ENCODE data around the gene NTNG1. TPM values are rescaled to one million over a fixed set of nuclear protein-coding genes. Genes with fewer than 3 reads are reported as not detected.

Gene NTNG1
- polyA plus RNA-seq, 3 donors: 26.3 to 28.4 (median 26.5) TPM

- DNase-seq (ENCODE audit: extremely low read depth in 1 of 11, low read depth in 9 of 11, low spot score in 4 of 11): no peak
Measured at GRCh38 chr1:107510347-107510746, 369.5 kb downstream of the NTNG1 start.

- no peak for DNase-seq (ENCODE audit: extremely low read depth in 1 of 11, low read depth in 9 of 11, low spot score in 4 of 11)
Measured at GRCh38 chr1:107512836-107513235, 372.0 kb downstream of the NTNG1 start.

- no peak for DNase-seq (ENCODE audit: extremely low read depth in 1 of 11, low read depth in 9 of 11, low spot score in 4 of 11)
Measured at GRCh38 chr1:107514841-107515240, 374.0 kb downstream of the NTNG1 start.

- no peak for DNase-seq (ENCODE audit: extremely low read depth in 1 of 11, low read depth in 9 of 11, low spot score in 4 of 11)
Measured at GRCh38 chr1:107515702-107516101, 374.9 kb downstream of the NTNG1 start.

- no peak for DNase-seq (ENCODE audit: extremely low read depth in 1 of 11, low read depth in 9 of 11, low spot score in 4 of 11)
Measured at GRCh38 chr1:107523061-107523460, 382.2 kb downstream of the NTNG1 start.

- DNase-seq (ENCODE audit: extremely low read depth in 1 of 11, low read depth in 9 of 11, low spot score in 4 of 11): no peak
Measured at GRCh38 chr1:107523736-107524135, 382.9 kb downstream of the NTNG1 start.

- DNase-seq (ENCODE audit: extremely low read depth in 1 of 11, low read depth in 9 of 11, low spot score in 4 of 11): no peak
Measured at GRCh38 chr1:107524301-107524700, 383.5 kb downstream of the NTNG1 start.

- no peak for DNase-seq (ENCODE audit: extremely low read depth in 1 of 11, low read depth in 9 of 11, low spot score in 4 of 11)
Measured at GRCh38 chr1:107525145-107525544, 384.3 kb downstream of the NTNG1 start.

- no peak for DNase-seq (ENCODE audit: extremely low read depth in 1 of 11, low read depth in 9 of 11, low spot score in 4 of 11)
Measured at GRCh38 chr1:107525961-107526360, 385.1 kb downstream of the NTNG1 start.

- DNase-seq (ENCODE audit: extremely low read depth in 1 of 11, low read depth in 9 of 11, low spot score in 4 of 11): no peak
Measured at GRCh38 chr1:107526524-107527198, 385.8 kb downstream of the NTNG1 start.

GRCh38 chr1:107529511-107530149 is 388.8 kb downstream of the NTNG1 start:
- DNase-seq (ENCODE audit: extremely low read depth in 1 of 11, low read depth in 9 of 11, low spot score in 4 of 11): peak; percentile 15 to 47 (median 23)

GRCh38 chr1:107530543-107530942 is 389.7 kb downstream of the NTNG1 start:
- no peak for DNase-seq (ENCODE audit: extremely low read depth in 1 of 11, low read depth in 9 of 11, low spot score in 4 of 11)

GRCh38 chr1:107531065-107531908 is 390.4 kb downstream of the NTNG1 start:
- no peak for DNase-seq (ENCODE audit: extremely low read depth in 1 of 11, low read depth in 9 of 11, low spot score in 4 of 11)

GRCh38 chr1:107532318-107532717 is 391.5 kb downstream of the NTNG1 start:
- no peak for DNase-seq (ENCODE audit: extremely low read depth in 1 of 11, low read depth in 9 of 11, low spot score in 4 of 11)

Other genes with a start within 250 kb of the NTNG1 start
- 10 to 100 TPM; 38.9 to 44.6 (median 44.2) TPM for gene PRMT6, start 84.4 kb upstream of the NTNG1 start, polyA plus RNA-seq (ENCODE audit: insufficient read length in 3 of 3)

Data from renal cortex interstitium (tissue), 11 donors.